Lung microvascular endothelial cell (primary cell): ENCODE results near the gene TRIM59. TPM values are rescaled to one million over a fixed set of nuclear protein-coding genes. Genes with fewer than 3 reads are reported as not detected.

ENCODE experiments used
- DNase-seq, 2 donors: peaks; one replicate each; pipeline versions ENCODE4 v3.0.0 to v3.0.0-alpha.2; 2010; ENCODE audit warnings: low read depth in 2 of 2
- total RNA-seq: library from RNA; depleted of rRNA; stranded (reverse); fragments of >200 nt; gene quantifications from 2 replicates; pipeline ENCODE4 v1.2.1, GENCODE V29; 2014

TRIM59 gene
- total RNA-seq = 9.9 and 13.1 TPM in 2 replicates

- DNase-seq = peak; percentile 97 to 98
Measured at GRCh38 chr3:160449636-160450598, at the start of gene TRIM59. Gene TRIM59 (minus strand): TSS chr3:160449786. CDS start chr3:160439183, 10,603 bp downstream.

DNA sequence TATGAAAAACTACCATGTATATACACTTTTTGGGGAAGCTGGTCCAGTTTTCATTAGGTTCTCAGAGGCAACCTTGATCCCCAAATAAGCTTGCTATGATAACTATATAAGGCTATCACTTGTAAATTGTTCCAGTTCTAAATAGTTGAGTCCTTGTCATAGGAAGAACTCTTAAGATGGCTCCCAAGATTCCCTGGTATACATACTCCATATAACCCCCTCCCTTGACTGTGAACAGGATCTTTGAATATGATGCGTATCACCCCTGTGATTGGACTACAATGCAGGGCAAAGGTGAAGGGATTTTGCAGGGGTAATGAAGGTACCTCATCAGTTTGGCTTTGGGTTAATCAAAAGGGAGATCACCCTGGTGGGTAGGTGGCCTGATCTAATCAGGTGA is 48.6 kb upstream of the TRIM59 start:
- DNase-seq = no peak

DNA sequence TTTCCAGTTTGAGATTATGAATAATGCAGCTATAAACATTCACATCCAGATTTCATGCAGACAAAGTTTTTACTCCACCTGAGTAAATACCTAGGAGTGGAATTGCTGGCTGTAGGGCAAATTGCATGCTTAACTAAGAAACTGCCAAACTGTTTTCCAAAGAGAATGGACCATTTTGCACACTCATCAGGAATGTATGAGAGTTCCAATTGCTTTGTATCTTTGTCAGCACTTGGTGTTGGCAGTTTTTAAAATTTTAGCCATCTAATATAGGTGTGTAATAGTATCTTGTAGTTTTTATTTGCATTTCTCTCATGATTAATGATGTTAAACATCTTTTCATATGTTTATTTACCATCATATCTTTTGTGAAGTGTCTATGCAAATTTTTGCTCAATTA is 40.6 kb upstream of the TRIM59 start:
- DNase-seq = no peak

- peak; percentile 58 for DNase-seq
Measured at GRCh38 chr3:160486459-160486869, 36.9 kb upstream of the TRIM59 start.

DNA sequence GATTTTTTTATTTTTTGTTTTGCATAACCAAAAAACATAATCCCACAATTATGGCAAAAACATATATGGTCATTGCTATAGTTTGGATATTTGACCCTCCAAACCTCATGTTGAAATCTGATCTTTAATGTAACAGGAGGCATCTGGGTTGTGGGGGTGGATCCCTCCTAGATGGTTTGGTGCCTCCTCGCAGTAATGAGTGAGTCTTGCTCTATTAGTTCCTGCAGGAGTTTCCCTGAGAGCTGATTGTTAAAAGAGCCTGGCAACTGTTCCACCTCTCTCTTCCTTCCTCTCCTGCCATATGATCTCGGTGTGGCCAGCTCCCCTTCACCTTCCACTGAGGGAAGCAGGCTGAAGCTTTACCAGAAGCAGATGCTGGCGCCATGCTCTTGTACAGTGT is 33.2 kb upstream of the TRIM59 start:
- DNase-seq = no peak

- peak; percentile 10 to 27 for DNase-seq
Measured at GRCh38 chr3:160481856-160482255, 32.3 kb upstream of the TRIM59 start.

DNA sequence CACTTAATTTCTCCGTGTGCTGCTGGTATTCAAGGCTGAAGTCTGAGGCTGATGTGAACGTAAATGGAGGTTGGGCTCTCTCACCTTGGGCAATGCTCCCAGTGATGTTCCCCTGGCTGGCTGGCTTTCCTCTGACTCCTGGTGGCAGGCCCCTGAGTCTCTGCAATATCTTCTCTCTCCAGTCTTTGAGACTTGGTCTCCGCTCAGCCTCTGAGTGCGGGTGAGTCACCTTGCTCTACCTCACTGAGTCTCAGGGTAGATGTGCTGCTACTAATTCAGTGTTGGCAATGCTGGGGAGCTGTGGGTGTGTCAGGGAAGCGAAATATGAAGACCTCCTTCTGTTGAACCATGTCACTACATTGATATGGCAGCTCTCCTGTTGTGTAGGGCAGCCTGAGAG is 31.3 kb upstream of the TRIM59 start:
- no peak for DNase-seq

GRCh38 chr3:160479376-160479775 is 29.8 kb upstream of the TRIM59 start:
- DNase-seq = no peak

GRCh38 chr3:160478338-160478737 is 28.8 kb upstream of the TRIM59 start:
- DNase-seq = no peak

- DNase-seq = no peak
Measured at GRCh38 chr3:160477750-160478149, 28.2 kb upstream of the TRIM59 start.

GRCh38 chr3:160475884-160476283 is 26.3 kb upstream of the TRIM59 start:
- no peak for DNase-seq

- no peak for DNase-seq
Measured at GRCh38 chr3:160475153-160475552, 25.6 kb upstream of the TRIM59 start.

DNA sequence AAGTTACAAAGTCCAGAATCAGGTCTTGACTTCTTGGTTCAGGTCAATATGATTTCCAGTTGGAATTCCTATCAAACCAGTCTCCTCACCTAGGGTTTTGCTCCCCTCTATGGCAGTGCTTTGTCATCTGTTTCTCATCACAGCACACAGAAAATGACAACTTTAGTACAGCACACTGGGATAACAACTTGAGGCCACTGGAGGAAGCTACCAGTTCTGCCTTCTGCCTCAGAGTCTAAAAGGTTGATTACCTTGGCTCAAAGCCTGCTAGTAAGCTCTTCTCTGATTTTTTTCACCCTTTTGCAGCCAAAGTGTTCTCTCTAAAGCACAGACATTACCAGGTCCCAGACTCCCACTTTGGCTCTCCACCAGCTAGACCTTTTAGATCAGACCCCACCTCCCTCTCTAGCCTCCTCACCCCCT is 24.8 kb upstream of the TRIM59 start:
- no peak for DNase-seq

- no peak for DNase-seq
Measured at GRCh38 chr3:160473978-160474377, 24.4 kb upstream of the TRIM59 start.

GRCh38 chr3:160473221-160473620 is 23.6 kb upstream of the TRIM59 start:
- DNase-seq = no peak

- DNase-seq = no peak
Measured at GRCh38 chr3:160472344-160472743, 22.8 kb upstream of the TRIM59 start.

DNA sequence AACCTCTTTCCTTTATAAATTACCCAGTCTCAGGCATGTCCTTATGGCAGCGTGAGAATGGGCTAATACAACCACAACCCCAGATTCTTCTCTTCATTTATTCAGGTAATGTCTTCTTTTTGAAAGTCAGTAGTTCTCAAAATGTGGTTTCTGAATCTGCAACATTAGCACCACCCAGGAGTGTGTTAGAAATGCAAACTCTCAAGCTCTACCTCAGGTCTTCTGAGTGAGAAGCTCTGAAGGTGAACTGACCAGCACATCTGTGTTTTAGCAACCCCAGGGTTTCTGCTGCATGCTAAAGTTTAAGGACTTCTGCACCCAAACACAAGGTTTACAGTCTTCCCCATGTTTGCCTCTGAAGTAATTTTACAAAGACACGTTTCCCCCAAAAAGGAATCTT is 22.3 kb upstream of the TRIM59 start:
- no peak for DNase-seq

DNA sequence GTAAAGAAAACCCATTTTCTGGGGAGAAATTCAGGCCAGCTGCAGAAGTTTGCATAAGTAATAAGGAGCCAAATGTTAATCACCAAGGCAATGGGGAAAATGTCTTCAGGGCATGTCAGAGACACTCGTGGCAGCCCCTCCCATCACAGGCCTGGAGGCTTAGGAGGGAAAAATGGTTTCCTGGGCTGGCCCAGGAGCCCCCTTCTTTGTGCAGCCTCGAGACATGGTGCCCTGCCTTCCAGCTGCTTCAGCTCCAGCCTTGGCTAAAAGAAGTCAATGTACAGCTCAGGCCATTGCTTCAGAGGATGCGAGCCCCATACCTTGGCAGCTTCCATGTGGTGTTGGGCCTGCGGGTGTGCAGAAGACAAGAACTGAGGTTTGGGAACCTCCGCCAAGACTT is 20.6 kb upstream of the TRIM59 start:
- DNase-seq = no peak

- DNase-seq = no peak
Measured at GRCh38 chr3:160464971-160465370, 15.4 kb upstream of the TRIM59 start.

- no peak for DNase-seq
Measured at GRCh38 chr3:160464321-160464720, 14.7 kb upstream of the TRIM59 start.

- DNase-seq = no peak
Measured at GRCh38 chr3:160460033-160460432, 10.4 kb upstream of the TRIM59 start.

GRCh38 chr3:160459450-160459970 is 9.9 kb upstream of the TRIM59 start:
- no peak for DNase-seq

GRCh38 chr3:160458151-160458550 is 8.6 kb upstream of the TRIM59 start:
- no peak for DNase-seq
